NCI-H774 (cell line): ENCODE results near the gene LETMD1.
"Not testable (repeated sequence)": the region's sequence is repeated elsewhere in the genome, so short reads cannot be mapped to it uniquely, and the experiment has no call there.

ENCODE experiments used
- DNase-seq: peaks from one replicate; lab custom pipeline; 2025; lab: John Stamatoyannopoulos, UW

LETMD1 gene

GRCh38 chr12:51077930-51078329, 29.8 kb downstream of the LETMD1 start:
- no peak for DNase-seq

GRCh38 chr12:51078346-51078745, 30.2 kb downstream of the LETMD1 start:
- not testable (repeated sequence) for DNase-seq

GRCh38 chr12:51078866-51079265, 30.7 kb downstream of the LETMD1 start:
- DNase-seq = not testable (repeated sequence)

DNA sequence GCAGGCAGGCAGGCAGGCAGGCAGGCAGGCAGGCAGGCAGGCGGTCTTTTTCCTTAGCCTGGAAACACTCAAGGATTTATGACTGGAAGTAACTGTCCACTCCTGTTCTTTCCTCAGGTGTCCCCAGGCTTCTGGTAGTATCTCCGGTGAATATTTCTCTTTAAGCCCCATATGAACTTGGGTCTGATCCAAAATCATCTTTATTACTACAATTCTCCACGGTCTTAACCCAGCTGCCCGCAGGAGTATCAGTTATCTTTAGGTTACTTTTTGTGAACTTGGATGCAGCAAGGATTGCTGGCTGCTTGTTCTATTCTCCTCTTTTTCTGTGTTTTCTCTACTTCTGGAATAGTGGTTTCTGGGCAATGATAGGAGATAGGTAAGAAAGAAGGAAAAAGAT, 32.0 kb downstream of the LETMD1 start:
- no peak for DNase-seq

- DNase-seq = no peak
Measured at GRCh38 chr12:51081421-51081820, 33.3 kb downstream of the LETMD1 start.

DNA sequence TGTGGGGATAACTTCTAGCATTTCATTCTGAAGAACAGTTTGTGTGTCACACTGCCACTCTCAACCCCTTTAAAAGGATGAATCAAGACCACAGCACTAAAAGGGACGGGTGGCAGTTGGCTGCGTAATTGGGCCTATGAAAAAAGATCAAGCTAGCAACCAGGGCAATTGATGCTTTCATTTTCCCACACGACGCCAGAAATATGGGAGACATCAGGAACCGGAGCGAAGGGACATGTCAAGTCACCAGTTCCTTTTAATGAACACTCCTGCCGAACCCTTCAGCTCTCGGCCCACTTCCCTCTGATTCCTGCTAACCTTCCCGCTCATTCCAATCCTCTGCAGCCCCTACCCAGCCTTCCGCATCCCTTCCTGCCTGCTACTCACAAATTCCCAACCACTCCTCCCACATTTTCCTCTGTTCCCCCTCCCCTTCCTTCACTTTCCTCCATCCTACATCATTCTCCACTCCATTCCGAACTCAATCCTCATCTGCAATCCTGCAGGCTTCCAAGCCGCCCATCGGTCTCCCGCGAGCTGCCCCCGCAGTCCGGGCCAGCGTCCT, 34.5 kb downstream of the LETMD1 start:
- no peak for DNase-seq

GRCh38 chr12:51083126-51083833, 35.2 kb downstream of the LETMD1 start, which contains the start of gene CSRNP2:
CSRNP2 (minus strand) TSS chr12:51083596; CDS start chr12:51076561, 7,035 bp downstream.
- DNase-seq = peak; percentile 96

- no peak for DNase-seq
Measured at GRCh38 chr12:51085757-51086156, 37.6 kb downstream of the LETMD1 start.

DNA sequence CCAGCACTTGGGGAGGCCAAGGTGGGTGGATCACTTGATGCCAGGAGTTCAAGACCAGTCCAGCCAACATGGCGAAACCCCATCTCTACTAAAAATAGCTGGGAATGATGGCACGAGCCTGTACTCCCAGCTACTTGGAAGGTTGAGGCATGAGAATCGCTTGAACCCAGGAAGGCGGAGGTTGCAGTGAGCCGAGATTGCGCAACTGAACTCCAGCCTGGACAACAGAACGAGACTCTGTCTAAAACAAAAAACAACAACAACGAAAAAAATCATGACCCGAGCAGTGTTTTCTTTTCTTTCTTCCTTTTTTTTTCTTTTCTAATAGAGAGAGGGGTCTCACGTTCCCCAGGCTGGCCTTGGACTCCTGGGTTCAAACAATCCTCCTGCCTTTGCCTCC, 38.8 kb downstream of the LETMD1 start:
- DNase-seq = no peak

GRCh38 chr12:51087818-51088217, 39.7 kb downstream of the LETMD1 start:
- no peak for DNase-seq

DNA sequence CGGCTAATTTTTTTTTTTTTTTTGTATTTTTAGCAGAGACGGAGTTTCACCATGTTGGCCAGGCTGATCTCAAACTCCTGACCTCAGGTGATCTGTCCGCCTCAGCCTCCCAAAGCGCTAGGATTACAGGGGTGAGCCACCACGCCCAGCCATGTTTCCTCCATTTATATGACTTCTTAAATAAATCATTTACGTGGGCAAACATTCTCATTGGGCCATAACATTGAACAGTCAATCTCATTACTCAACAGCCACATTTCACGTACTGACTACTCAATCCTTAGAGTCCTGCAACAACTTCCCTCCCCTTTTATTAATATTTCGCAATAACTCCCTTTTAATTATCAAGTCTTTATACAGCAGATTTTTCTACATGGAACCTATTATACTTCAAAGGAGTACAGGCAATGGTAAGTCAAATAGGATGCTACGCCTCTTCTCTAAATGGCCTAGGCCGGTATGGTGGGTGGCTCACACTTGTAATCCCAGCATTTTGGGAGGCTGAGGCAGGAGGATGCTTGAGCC, 42.6 kb downstream of the LETMD1 start:
- no peak for DNase-seq

- DNase-seq = no peak
Measured at GRCh38 chr12:51098611-51099010, 50.5 kb downstream of the LETMD1 start.

- no peak for DNase-seq
Measured at GRCh38 chr12:51103977-51104376, 55.9 kb downstream of the LETMD1 start.

DNA sequence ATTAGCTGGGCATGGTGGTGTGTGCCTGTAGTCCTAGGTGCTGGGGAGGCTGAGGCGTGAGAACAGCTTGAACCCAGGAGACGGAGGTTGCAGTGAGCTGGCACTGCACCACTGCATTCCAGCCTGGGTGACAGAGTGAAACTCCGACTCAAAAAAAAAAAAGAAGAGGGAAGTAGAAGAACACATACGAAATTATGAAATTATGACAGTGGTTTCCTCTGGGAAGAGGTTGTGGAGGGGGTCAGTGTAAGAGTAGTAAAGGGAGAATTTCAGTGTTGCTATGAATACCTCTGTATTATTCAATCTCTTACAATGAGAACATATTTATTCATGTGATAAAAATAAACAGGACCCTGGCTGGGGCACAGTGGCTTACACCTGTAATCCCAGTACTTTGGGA, 60.0 kb downstream of the LETMD1 start:
- DNase-seq = no peak
